ENCODE data around the gene BUB1B.

BUB1B gene

GRCh38 chr15:40252438-40253166 lies 91.7 kb downstream of the BUB1B start:
- peak; percentile 55 for DNase-seq (ENCODE audit: low read depth)
- peak overlapping the region; percentile 52 for H3K4me3 ChIP-seq (ENCODE audit: low read length)
- TF ChIP-seq, protein P1, sequence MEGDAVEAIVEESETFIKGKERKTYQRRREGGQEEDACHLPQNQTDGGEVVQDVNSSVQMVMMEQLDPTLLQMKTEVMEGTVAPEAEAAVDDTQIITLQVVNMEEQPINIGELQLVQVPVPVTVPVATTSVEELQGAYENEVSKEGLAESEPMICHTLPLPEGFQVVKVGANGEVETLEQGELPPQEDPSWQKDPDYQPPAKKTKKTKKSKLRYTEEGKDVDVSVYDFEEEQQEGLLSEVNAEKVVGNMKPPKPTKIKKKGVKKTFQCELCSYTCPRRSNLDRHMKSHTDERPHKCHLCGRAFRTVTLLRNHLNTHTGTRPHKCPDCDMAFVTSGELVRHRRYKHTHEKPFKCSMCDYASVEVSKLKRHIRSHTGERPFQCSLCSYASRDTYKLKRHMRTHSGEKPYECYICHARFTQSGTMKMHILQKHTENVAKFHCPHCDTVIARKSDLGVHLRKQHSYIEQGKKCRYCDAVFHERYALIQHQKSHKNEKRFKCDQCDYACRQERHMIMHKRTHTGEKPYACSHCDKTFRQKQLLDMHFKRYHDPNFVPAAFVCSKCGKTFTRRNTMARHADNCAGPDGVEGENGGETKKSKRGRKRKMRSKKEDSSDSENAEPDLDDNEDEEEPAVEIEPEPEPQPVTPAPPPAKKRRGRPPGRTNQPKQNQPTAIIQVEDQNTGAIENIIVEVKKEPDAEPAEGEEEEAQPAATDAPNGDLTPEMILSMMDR (IDR thresholded peaks at IDR 0.05; ENCODE audit: insufficient read depth, low read depth, low read length, missing control alignments) = no peak

DNA sequence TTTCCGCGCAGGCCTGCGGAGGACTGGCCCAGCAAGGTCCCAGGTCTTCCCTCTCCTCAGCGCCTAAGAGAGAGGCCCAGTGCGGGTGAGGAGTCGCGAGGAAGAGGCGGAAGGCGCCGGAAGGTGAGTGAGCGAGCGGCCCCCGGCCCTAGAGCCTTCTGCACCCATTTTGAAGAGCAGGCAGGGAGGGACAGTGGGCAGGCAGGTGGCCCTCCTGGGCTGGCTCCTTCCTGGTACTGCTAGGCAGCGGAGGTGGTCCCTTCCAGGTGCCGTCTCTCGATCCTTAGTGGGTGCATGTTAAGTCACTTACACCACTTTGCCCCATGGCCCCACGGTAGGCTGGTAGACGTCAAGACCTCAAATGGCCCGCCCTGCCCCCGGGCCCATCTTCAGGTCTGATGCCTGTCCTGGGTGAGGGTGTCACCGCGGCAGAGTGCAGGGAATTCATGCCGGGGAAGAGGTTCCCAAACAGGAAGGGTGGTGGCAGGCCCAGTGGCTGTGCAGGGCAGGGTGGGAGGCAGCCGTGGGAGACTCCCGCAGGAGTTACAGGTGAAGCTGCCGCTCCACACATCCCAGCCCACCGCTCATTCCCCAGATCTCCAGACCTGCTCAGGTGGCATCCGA lies 92.4 kb downstream of the BUB1B start:
- DNase-seq (ENCODE audit: low read depth) = no peak
- TF ChIP-seq, protein P1 (IDR thresholded peaks at IDR 0.05; ENCODE audit: insufficient read depth, low read depth, low read length, missing control alignments) = no peak
- H3K4me3 ChIP-seq (ENCODE audit: low read length) = peak overlapping the region; percentile 52

DNA sequence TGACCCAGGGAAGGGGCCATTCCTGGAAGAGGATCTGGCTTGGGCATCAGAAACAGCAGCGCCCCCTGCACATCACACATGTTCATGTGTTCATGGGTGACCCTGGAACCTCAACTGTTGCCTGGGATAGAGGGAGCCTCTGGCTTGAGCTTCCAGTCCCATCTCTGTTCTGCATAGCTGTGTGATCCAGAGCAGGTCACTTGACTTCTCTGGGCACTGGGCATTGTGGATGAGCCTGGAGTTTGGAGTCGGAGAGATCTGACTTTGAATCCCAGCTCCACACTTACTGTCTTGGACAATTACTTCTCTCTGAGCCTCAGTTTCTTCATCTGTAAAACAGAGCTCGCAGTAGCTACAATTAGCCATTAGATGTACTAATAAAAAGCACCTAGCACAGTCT lies 93.6 kb downstream of the BUB1B start:
- TF ChIP-seq, protein P1 (IDR thresholded peaks at IDR 0.05; ENCODE audit: insufficient read depth, low read depth, low read length, missing control alignments) = no peak
- no peak for DNase-seq (ENCODE audit: low read depth)
- no peak overlapping the region for H3K4me3 ChIP-seq (ENCODE audit: low read length)

- DNase-seq (ENCODE audit: low read depth) = no peak
- TF ChIP-seq, protein P1 (IDR thresholded peaks at IDR 0.05; ENCODE audit: insufficient read depth, low read depth, low read length, missing control alignments) = no peak
- no peak overlapping the region for H3K4me3 ChIP-seq (ENCODE audit: low read length)
Measured at GRCh38 chr15:40255033-40255432, 94.2 kb downstream of the BUB1B start.

GRCh38 chr15:40256638-40257235 lies 95.9 kb downstream of the BUB1B start:
- no peak overlapping the region for H3K4me3 ChIP-seq (ENCODE audit: low read length)
- no peak for DNase-seq (ENCODE audit: low read depth)

GRCh38 chr15:40257656-40258450 lies 97.0 kb downstream of the BUB1B start:
- TF ChIP-seq, protein P1 (IDR thresholded peaks at IDR 0.05; ENCODE audit: insufficient read depth, low read depth, low read length, missing control alignments) = no peak
- no peak overlapping the region for H3K4me3 ChIP-seq (ENCODE audit: low read length)
- DNase-seq (ENCODE audit: low read depth) = no peak

More at GRCh38 chr15:40256638-40257235, 95.9 kb downstream of the BUB1B start:
- TF ChIP-seq, protein P1 (IDR thresholded peaks at IDR 0.05; ENCODE audit: insufficient read depth, low read depth, low read length, missing control alignments) = no peak
